PC-3 (cell line): ENCODE results near the gene PDZRN4. TPM values are rescaled to one million over a fixed set of nuclear protein-coding genes. Genes with fewer than 3 reads are reported as not detected.

Experiments used
- ATAC-seq: fragments of 200-7000 bp; cut with Tn5 transposase; 2 replicates; pipeline ENCODE4 v1.9.1; 2020; ENCODE audit warnings: mild to moderate bottlenecking, moderate library complexity
- BruUV-seq: library from RNA; stranded (reverse); fragments of 400-500 nt; replicated peaks from 2 replicates; lab custom pipeline; 2021; lab: Mats Ljungman, UMichigan
- CTCF ChIA-PET: fragments of 300-600 bp; sonication (Branson Sonifier 250); formaldehyde crosslinking; loops from one replicate; lab custom pipeline; 2022; ENCODE audit warnings: antibody characterized with exemption; lab: Charles Lee
- POLR2A ChIA-PET: fragments of 300-600 bp; sonication (Branson Sonifier 250); formaldehyde crosslinking; loops from one replicate; lab custom pipeline; 2022; ENCODE audit warnings: antibody characterized with exemption; ENCODE audit not compliant: unreplicated experiment; lab: Charles Lee
- DNase-seq: peaks from one replicate; pipeline ENCODE4 v3.0.0-alpha.2; 2015
- H2AFZ ChIP-seq: fragments of 300-600 bp; sonication (generic); 2 replicates; pipeline ENCODE4 v1.6.0; 2016; ENCODE audit warnings: antibody characterized with exemption, low read length
- H3F3A ChIP-seq: fragments of 300-600 bp; sonication (generic); one replicate; pipeline ENCODE4 v1.6.0; 2017; ENCODE audit warnings: antibody characterized with exemption, low read length, control low read depth, mild to moderate bottlenecking; ENCODE audit not compliant: unreplicated experiment
- H3K27ac ChIP-seq: fragments of 300-600 bp; sonication (generic); 2 replicates; pipeline ENCODE4 v1.5.1; 2016; ENCODE audit warnings: mild to moderate bottlenecking, low read length
- H3K27me3 ChIP-seq: fragments of 300-600 bp; sonication (generic); 2 replicates; pipeline ENCODE4 v1.6.1; 2016; ENCODE audit warnings: low read length, mixed read lengths
- H3K36me3 ChIP-seq: fragments of 300-600 bp; sonication (generic); 2 replicates; pipeline ENCODE4 v1.6.1; 2016; ENCODE audit warnings: low read depth, mixed run types, low read length, mixed read lengths
- H3K4me1 ChIP-seq: fragments of 300-600 bp; sonication (generic); 2 replicates; pipeline ENCODE4 v1.5.1; 2016; ENCODE audit warnings: low read length; ENCODE audit not compliant: insufficient read depth
- H3K4me2 ChIP-seq: fragments of 300-600 bp; sonication (generic); 2 replicates; pipeline ENCODE4 v1.6.0; 2016; ENCODE audit warnings: low read length
- H3K4me3 ChIP-seq: fragments of 300-600 bp; sonication (generic); 2 replicates; pipeline ENCODE4 v1.5.1; 2016; ENCODE audit warnings: mild to moderate bottlenecking, low read length, mixed read lengths
- H3K79me2 ChIP-seq: fragments of 300-600 bp; sonication (generic); 2 replicates; pipeline ENCODE4 v1.6.1; 2017; ENCODE audit warnings: low read length, mixed read lengths
- H3K9ac ChIP-seq: fragments of 300-600 bp; sonication (generic); 2 replicates; pipeline ENCODE4 v1.6.0; 2016; ENCODE audit warnings: mild to moderate bottlenecking, low read length
- H3K9me2 ChIP-seq: fragments of 300-600 bp; sonication (generic); replicated peaks from 2 replicates; pipeline ENCODE4 v1.6.1; 2016; ENCODE audit warnings: mixed run types, low read length, mixed read lengths
- H3K9me3 ChIP-seq: fragments of 300-600 bp; sonication (generic); 2 replicates; pipeline ENCODE4 v1.6.1; 2016; ENCODE audit warnings: low read length, mixed read lengths
- H4K20me1 ChIP-seq: fragments of 300-600 bp; sonication (generic); 2 replicates; pipeline ENCODE4 v1.6.1; 2016; ENCODE audit warnings: low read length, mixed read lengths
- CTCF ChIP-seq: fragments of 300-600 bp; sonication (generic); conservative IDR thresholded peaks from 2 replicates; pipeline ENCODE4 v1.5.1; 2017; ENCODE audit warnings: antibody characterized with exemption, low read depth, mild to moderate bottlenecking, low read length
- EZH2 ChIP-seq: fragments of 300-600 bp; sonication (generic); IDR thresholded peaks from one replicate; pipeline ENCODE4 v1.6.1; 2017; ENCODE audit warnings: antibody characterized with exemption, mild to moderate bottlenecking, low read length; ENCODE audit not compliant: unreplicated experiment
- EZH2phosphoT487 ChIP-seq: fragments of 300-600 bp; sonication (generic); IDR thresholded peaks from 2 replicates; pipeline ENCODE4 v1.6.1; 2018; ENCODE audit warnings: mild to moderate bottlenecking, antibody characterized with exemption, low read length, borderline replicate concordance
- intact Hi-C: fragments of 100-400 bp; cut with micrococcal nuclease; formaldehyde crosslinking; loops from 2 replicates; pipeline ENCODE4 v1.9.0; 2023
- total RNA-seq: library from RNA; depleted of rRNA; stranded (reverse); fragments of >200 nt; gene quantifications from 2 replicates; pipeline ENCODE4 v1.2.3, GENCODE V29; 2014

Gene PDZRN4
- total RNA-seq, 1 experiment from 2014 or later = not detected

GRCh38 chr12:41184864-41185263, 3.3 kb upstream of the PDZRN4 start:
- no peak for ATAC-seq
- H3F3A ChIP-seq = no peaks in the 10 kb centered on the region
- BruUV-seq = no TSS peak
- H3K9me3 ChIP-seq = no peaks in the 10 kb centered on the region
- no peaks in the 10 kb centered on the region for H4K20me1 ChIP-seq
- H3K4me3 ChIP-seq = no peak overlapping the region
- TF ChIP-seq EZH2 (no peak), EZH2phosphoT487 (no peak), CTCF (no peak)
- no peak overlapping the region for H2AFZ ChIP-seq
- no peak overlapping the region for H3K9ac ChIP-seq
- no peak overlapping the region for H3K4me2 ChIP-seq
- ChIA-PET CTCF (no interaction called here), POLR2A (no interaction called here)
- H3K36me3 ChIP-seq = no peaks in the 10 kb centered on the region
- H3K27ac ChIP-seq = no peak overlapping the region
- peaks cover 26% of the 10 kb centered on the region for H3K27me3 ChIP-seq
- H3K79me2 ChIP-seq = no peaks in the 10 kb centered on the region
- intact Hi-C loops = no loop called here
- H3K9me2 ChIP-seq = no peaks in the 10 kb centered on the region
- no peak for DNase-seq
- no peaks in the 10 kb centered on the region for H3K4me1 ChIP-seq

GRCh38 chr12:41186026-41186425, 2.1 kb upstream of the PDZRN4 start:
- ATAC-seq (no peak), DNase-seq (no peak)
- Histone ChIP-seq H3K4me2 (no peak overlapping the region), H3K9me2 (no peaks in the 10 kb centered on the region), H3K27ac (no peak overlapping the region), H4K20me1 (no peaks in the 10 kb centered on the region), H3K9ac (no peak overlapping the region), H3F3A (no peaks in the 10 kb centered on the region), H3K27me3 (peaks cover 35% of the 10 kb centered on the region), H3K4me1 (no peaks in the 10 kb centered on the region), H2AFZ (no peak overlapping the region), H3K36me3 (no peaks in the 10 kb centered on the region), H3K9me3 (no peaks in the 10 kb centered on the region), H3K79me2 (no peaks in the 10 kb centered on the region), H3K4me3 (no peak overlapping the region)
- TF ChIP-seq EZH2 (no peak), CTCF (no peak), EZH2phosphoT487 (no peak)
- intact Hi-C loops = no loop called here
- no TSS peak for BruUV-seq
- POLR2A ChIA-PET = no interaction called here
- CTCF ChIA-PET = no interaction called here

GRCh38 chr12:41188841-41189394, 798 bp downstream of the PDZRN4 start:
- ChIA-PET CTCF (no interaction called here), POLR2A (no interaction called here)
- intact Hi-C loops = no loop called here
- Histone ChIP-seq H3K9ac (no peak overlapping the region), H3K79me2 (no peaks in the 10 kb centered on the region), H3K4me2 (no peak overlapping the region), H3K9me2 (no peaks in the 10 kb centered on the region), H3K27me3 (peaks cover 47% of the 10 kb centered on the region), H3K4me1 (no peaks in the 10 kb centered on the region), H4K20me1 (no peaks in the 10 kb centered on the region), H3K36me3 (no peaks in the 10 kb centered on the region), H3K9me3 (no peaks in the 10 kb centered on the region), H3F3A (no peaks in the 10 kb centered on the region), H3K27ac (no peak overlapping the region), H2AFZ (no peak overlapping the region), H3K4me3 (no peak overlapping the region)
- ATAC-seq = no peak
- TF ChIP-seq EZH2 = no peak
- no peak for TF ChIP-seq EZH2phosphoT487
- TF ChIP-seq CTCF = no peak
- DNase-seq = no peak
- no TSS peak for BruUV-seq
